AG09309 (cell line): ENCODE measurements around the gene CLCF1.

Source experiments
- DNase-seq: peaks from one replicate; pipeline ENCODE4 v3.0.0-alpha.2; 2010; ENCODE audit warnings: low read depth
- H3K4me3 ChIP-seq: 2 replicates; pipeline ENCODE4 v1.5.1; 2011; ENCODE audit warnings: mild to moderate bottlenecking, low read depth, low read length, moderate library complexity; ENCODE audit not compliant: control insufficient read depth
- CTCF ChIP-seq: IDR thresholded peaks from 2 replicates; pipeline ENCODE4 v1.5.1; 2011; ENCODE audit warnings: mild to moderate bottlenecking, low read depth, low read length, inconsistent platforms; ENCODE audit not compliant: insufficient read depth, control insufficient read depth; ENCODE audit errors: missing control alignments

The CLCF1 gene

GRCh38 chr11:67314218-67314617 is 59.2 kb downstream of the CLCF1 start:
- no peak for DNase-seq
- TF ChIP-seq CTCF: no peak
- H3K4me3 ChIP-seq: no peak overlapping the region
